ENCODE results near the gene MIEF1.

Gene MIEF1

DNA sequence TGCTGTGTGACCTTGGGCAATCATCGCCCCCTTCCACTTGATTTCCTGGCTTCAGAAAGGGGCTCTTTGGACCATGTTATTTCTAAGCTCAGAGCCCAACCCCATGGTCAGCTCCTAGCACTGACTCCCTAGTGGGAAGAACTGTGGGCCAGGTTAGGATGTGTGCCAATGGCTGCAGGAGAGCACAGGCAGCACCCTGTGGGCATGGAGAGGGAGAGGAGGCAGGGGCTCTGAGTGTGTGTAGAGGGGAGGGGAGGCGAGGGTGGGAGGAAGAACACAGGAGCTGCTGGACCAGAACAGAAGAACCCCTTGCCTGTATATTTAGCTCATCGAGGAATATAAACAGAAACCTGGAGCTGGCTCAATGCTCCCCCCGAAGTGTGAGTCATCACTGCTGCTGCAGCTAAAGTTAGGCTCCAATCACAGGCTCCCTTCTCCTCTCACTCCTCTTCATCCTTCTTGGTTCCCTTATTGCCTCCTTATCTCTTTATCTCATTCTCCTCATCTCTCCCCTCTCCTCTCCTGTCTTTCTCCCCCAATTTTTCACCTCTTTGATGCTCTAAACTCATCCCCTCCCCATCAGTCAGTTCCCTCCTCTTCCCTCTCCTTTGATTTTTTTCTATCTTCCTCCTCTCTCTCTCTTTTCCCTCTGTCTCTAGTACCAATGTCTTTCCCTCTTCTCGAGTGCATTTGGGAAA, 44.9 kb downstream of the MIEF1 start (continued):
- TF ChIP-seq, protein P1, sequence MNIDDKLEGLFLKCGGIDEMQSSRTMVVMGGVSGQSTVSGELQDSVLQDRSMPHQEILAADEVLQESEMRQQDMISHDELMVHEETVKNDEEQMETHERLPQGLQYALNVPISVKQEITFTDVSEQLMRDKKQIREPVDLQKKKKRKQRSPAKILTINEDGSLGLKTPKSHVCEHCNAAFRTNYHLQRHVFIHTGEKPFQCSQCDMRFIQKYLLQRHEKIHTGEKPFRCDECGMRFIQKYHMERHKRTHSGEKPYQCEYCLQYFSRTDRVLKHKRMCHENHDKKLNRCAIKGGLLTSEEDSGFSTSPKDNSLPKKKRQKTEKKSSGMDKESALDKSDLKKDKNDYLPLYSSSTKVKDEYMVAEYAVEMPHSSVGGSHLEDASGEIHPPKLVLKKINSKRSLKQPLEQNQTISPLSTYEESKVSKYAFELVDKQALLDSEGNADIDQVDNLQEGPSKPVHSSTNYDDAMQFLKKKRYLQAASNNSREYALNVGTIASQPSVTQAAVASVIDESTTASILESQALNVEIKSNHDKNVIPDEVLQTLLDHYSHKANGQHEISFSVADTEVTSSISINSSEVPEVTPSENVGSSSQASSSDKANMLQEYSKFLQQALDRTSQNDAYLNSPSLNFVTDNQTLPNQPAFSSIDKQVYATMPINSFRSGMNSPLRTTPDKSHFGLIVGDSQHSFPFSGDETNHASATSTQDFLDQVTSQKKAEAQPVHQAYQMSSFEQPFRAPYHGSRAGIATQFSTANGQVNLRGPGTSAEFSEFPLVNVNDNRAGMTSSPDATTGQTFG (tag by site-specific recombination; IDR thresholded peaks at IDR 0.05; ENCODE audit: borderline replicate concordance) = 0 out of 2 replicates have a peak, but pooled peaks have one; percentile 28
- TF ChIP-seq BCL11A (tag by site-specific recombination; IDR thresholded peaks at IDR 0.05; ENCODE audit: low read depth) = no peak
- TF ChIP-seq OSR2 (tag by site-specific recombination; IDR thresholded peaks at IDR 0.05) = no peak
- TF ChIP-seq ZNF175 (tag by site-specific recombination; IDR thresholded peaks at IDR 0.05) = no peak
- TF ChIP-seq ZSCAN16 (tag by site-specific recombination; IDR thresholded peaks at IDR 0.05) = no peak
- no peak for TF ChIP-seq ZNF354C (tag by site-specific recombination; IDR thresholded peaks at IDR 0.05; ENCODE audit: borderline replicate concordance, low read depth)
- TF ChIP-seq KLF8 (tag by site-specific recombination; IDR thresholded peaks at IDR 0.05) = 0 out of 2 replicates have a peak, but pooled peaks have one; percentile 42
- TF ChIP-seq, protein P2, sequence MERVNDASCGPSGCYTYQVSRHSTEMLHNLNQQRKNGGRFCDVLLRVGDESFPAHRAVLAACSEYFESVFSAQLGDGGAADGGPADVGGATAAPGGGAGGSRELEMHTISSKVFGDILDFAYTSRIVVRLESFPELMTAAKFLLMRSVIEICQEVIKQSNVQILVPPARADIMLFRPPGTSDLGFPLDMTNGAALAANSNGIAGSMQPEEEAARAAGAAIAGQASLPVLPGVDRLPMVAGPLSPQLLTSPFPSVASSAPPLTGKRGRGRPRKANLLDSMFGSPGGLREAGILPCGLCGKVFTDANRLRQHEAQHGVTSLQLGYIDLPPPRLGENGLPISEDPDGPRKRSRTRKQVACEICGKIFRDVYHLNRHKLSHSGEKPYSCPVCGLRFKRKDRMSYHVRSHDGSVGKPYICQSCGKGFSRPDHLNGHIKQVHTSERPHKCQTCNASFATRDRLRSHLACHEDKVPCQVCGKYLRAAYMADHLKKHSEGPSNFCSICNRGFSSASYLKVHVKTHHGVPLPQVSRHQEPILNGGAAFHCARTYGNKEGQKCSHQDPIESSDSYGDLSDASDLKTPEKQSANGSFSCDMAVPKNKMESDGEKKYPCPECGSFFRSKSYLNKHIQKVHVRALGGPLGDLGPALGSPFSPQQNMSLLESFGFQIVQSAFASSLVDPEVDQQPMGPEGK (tag by site-specific recombination; IDR thresholded peaks at IDR 0.05) = peak; percentile 55
- peak; percentile 47; the same call in 1 of the 2 replicates for TF ChIP-seq EGR2 (tag by site-specific recombination; IDR thresholded peaks at IDR 0.05; ENCODE audit: low read depth)
- TF ChIP-seq ZNF549 (tag by site-specific recombination; IDR thresholded peaks at IDR 0.05) = no peak
- TF ChIP-seq ZNF221 (tag by site-specific recombination; IDR thresholded peaks at IDR 0.05; ENCODE audit: borderline replicate concordance) = no peak
- TF ChIP-seq, protein P3, sequence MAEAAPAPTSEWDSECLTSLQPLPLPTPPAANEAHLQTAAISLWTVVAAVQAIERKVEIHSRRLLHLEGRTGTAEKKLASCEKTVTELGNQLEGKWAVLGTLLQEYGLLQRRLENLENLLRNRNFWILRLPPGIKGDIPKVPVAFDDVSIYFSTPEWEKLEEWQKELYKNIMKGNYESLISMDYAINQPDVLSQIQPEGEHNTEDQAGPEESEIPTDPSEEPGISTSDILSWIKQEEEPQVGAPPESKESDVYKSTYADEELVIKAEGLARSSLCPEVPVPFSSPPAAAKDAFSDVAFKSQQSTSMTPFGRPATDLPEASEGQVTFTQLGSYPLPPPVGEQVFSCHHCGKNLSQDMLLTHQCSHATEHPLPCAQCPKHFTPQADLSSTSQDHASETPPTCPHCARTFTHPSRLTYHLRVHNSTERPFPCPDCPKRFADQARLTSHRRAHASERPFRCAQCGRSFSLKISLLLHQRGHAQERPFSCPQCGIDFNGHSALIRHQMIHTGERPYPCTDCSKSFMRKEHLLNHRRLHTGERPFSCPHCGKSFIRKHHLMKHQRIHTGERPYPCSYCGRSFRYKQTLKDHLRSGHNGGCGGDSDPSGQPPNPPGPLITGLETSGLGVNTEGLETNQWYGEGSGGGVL (tag by site-specific recombination; IDR thresholded peaks at IDR 0.05) = peak; percentile 94
- TF ChIP-seq ZNF426 (tag by site-specific recombination; IDR thresholded peaks at IDR 0.05) = no peak
- TF ChIP-seq ZNF394 (tag by site-specific recombination; IDR thresholded peaks at IDR 0.05; ENCODE audit: borderline replicate concordance) = no peak
- peak; percentile 92 for TF ChIP-seq PRDM1 (tag by site-specific recombination; IDR thresholded peaks at IDR 0.05)
- TF ChIP-seq GLIS1 (tag by site-specific recombination; IDR thresholded peaks at IDR 0.05) = peak; percentile 58
- TF ChIP-seq, protein P4, sequence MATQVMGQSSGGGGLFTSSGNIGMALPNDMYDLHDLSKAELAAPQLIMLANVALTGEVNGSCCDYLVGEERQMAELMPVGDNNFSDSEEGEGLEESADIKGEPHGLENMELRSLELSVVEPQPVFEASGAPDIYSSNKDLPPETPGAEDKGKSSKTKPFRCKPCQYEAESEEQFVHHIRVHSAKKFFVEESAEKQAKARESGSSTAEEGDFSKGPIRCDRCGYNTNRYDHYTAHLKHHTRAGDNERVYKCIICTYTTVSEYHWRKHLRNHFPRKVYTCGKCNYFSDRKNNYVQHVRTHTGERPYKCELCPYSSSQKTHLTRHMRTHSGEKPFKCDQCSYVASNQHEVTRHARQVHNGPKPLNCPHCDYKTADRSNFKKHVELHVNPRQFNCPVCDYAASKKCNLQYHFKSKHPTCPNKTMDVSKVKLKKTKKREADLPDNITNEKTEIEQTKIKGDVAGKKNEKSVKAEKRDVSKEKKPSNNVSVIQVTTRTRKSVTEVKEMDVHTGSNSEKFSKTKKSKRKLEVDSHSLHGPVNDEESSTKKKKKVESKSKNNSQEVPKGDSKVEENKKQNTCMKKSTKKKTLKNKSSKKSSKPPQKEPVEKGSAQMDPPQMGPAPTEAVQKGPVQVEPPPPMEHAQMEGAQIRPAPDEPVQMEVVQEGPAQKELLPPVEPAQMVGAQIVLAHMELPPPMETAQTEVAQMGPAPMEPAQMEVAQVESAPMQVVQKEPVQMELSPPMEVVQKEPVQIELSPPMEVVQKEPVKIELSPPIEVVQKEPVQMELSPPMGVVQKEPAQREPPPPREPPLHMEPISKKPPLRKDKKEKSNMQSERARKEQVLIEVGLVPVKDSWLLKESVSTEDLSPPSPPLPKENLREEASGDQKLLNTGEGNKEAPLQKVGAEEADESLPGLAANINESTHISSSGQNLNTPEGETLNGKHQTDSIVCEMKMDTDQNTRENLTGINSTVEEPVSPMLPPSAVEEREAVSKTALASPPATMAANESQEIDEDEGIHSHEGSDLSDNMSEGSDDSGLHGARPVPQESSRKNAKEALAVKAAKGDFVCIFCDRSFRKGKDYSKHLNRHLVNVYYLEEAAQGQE (tag by site-specific recombination; IDR thresholded peaks at IDR 0.05) = no peak
- TF ChIP-seq ZNF121 (tag by site-specific recombination; IDR thresholded peaks at IDR 0.05) = no peak
- TF ChIP-seq, protein P5, sequence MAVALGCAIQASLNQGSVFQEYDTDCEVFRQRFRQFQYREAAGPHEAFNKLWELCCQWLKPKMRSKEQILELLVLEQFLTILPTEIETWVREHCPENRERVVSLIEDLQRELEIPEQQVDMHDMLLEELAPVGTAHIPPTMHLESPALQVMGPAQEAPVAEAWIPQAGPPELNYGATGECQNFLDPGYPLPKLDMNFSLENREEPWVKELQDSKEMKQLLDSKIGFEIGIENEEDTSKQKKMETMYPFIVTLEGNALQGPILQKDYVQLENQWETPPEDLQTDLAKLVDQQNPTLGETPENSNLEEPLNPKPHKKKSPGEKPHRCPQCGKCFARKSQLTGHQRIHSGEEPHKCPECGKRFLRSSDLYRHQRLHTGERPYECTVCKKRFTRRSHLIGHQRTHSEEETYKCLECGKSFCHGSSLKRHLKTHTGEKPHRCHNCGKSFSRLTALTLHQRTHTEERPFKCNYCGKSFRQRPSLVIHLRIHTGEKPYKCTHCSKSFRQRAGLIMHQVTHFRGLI (tag by site-specific recombination; IDR thresholded peaks at IDR 0.05) = peak; percentile 39; the same call in 1 of the 2 replicates
- TF ChIP-seq ZNF677 (tag by site-specific recombination; IDR thresholded peaks at IDR 0.05) = no peak
- TF ChIP-seq, protein P6, sequence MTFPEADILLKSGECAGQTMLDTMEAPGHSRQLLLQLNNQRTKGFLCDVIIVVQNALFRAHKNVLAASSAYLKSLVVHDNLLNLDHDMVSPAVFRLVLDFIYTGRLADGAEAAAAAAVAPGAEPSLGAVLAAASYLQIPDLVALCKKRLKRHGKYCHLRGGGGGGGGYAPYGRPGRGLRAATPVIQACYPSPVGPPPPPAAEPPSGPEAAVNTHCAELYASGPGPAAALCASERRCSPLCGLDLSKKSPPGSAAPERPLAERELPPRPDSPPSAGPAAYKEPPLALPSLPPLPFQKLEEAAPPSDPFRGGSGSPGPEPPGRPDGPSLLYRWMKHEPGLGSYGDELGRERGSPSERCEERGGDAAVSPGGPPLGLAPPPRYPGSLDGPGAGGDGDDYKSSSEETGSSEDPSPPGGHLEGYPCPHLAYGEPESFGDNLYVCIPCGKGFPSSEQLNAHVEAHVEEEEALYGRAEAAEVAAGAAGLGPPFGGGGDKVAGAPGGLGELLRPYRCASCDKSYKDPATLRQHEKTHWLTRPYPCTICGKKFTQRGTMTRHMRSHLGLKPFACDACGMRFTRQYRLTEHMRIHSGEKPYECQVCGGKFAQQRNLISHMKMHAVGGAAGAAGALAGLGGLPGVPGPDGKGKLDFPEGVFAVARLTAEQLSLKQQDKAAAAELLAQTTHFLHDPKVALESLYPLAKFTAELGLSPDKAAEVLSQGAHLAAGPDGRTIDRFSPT (tag by site-specific recombination; IDR thresholded peaks at IDR 0.05) = no peak
- TF ChIP-seq, protein P7, sequence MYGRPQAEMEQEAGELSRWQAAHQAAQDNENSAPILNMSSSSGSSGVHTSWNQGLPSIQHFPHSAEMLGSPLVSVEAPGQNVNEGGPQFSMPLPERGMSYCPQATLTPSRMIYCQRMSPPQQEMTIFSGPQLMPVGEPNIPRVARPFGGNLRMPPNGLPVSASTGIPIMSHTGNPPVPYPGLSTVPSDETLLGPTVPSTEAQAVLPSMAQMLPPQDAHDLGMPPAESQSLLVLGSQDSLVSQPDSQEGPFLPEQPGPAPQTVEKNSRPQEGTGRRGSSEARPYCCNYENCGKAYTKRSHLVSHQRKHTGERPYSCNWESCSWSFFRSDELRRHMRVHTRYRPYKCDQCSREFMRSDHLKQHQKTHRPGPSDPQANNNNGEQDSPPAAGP (tag by site-specific recombination; IDR thresholded peaks at IDR 0.05) = peak; percentile 15; the same call in 1 of the 2 replicates
- 0 out of 2 replicates have a peak, but pooled peaks have one; percentile 25 for TF ChIP-seq ZBTB7A (tag by site-specific recombination; IDR thresholded peaks at IDR 0.05; ENCODE audit: low read depth)

Data from HEK293 (cell line).